ENCODE results near the gene TRMT44.

TRMT44 gene

GRCh38 chr4:8514391-8514790, 73.8 kb downstream of the TRMT44 start:
- Histone ChIP-seq H3K36me3 (ENCODE audit: control insufficient read depth in 4 of 4, insufficient read depth in 4 of 4, low read length in 3 of 4) (no peaks in the 10 kb centered on the region), H3K27me3 (replicated peaks in 2 of 5; ENCODE audit: control insufficient read depth in 4 of 5, insufficient read depth in 5 of 5, low read length in 4 of 5) (peaks cover 0 to 5% (median 0%) of the 10 kb centered on the region in 5 experiments), H3K4me1 (ENCODE audit: control extremely low read depth in 1 of 4, control insufficient read depth in 4 of 4, insufficient read depth in 4 of 4, low read length in 3 of 4) (no peaks in the 10 kb centered on the region), H3K9me3 (ENCODE audit: control extremely low read depth in 1 of 5, control insufficient read depth in 4 of 5, insufficient read depth in 2 of 5, low read depth in 1 of 5, low read length in 4 of 5) (no peaks in the 10 kb centered on the region), H3K4me3 (ENCODE audit: control insufficient read depth in 1 of 7, extremely low read depth in 1 of 7, insufficient read depth in 4 of 7, low read depth in 2 of 7, low read length in 6 of 7) (no peak overlapping the region), H3K27ac (ENCODE audit: insufficient read depth in 1 of 2, low read depth in 1 of 2, low read length in 2 of 2, poor library complexity in 1 of 2, severe bottlenecking in 2 of 2) (no peak overlapping the region)
- ChIA-PET POLR2A (no interaction called here), CTCF (no interaction called here)
- 91% methylated on average over 10 of the region's 10 CpGs for WGBS (ENCODE audit: insufficient coverage)
- DNase-seq, result no peak

GRCh38 chr4:8515316-8516060, 74.9 kb downstream of the TRMT44 start:
- DNase-seq, result no peak
- H3K4me3 ChIP-seq (ENCODE audit: control insufficient read depth in 1 of 7, extremely low read depth in 1 of 7, insufficient read depth in 4 of 7, low read depth in 2 of 7, low read length in 6 of 7), result no peak overlapping the region
- 85% methylated on average over 16 of the region's 18 CpGs for WGBS (ENCODE audit: insufficient coverage)
- POLR2A ChIA-PET, result no interaction called here
- no peak overlapping the region for H3K27ac ChIP-seq (ENCODE audit: insufficient read depth in 1 of 2, low read depth in 1 of 2, low read length in 2 of 2, poor library complexity in 1 of 2, severe bottlenecking in 2 of 2)
- no peaks in the 10 kb centered on the region for H3K4me1 ChIP-seq (ENCODE audit: control extremely low read depth in 1 of 4, control insufficient read depth in 4 of 4, insufficient read depth in 4 of 4, low read length in 3 of 4)
- H3K9me3 ChIP-seq (ENCODE audit: control extremely low read depth in 1 of 5, control insufficient read depth in 4 of 5, insufficient read depth in 2 of 5, low read depth in 1 of 5, low read length in 4 of 5), result peaks cover 0 to 3% (median 0%) of the 10 kb centered on the region in 5 experiments
- H3K27me3 ChIP-seq (replicated peaks in 2 of 5; ENCODE audit: control insufficient read depth in 4 of 5, insufficient read depth in 5 of 5, low read length in 4 of 5), result peaks cover 0 to 6% (median 0%) of the 10 kb centered on the region in 5 experiments
- no peaks in the 10 kb centered on the region for H3K36me3 ChIP-seq (ENCODE audit: control insufficient read depth in 4 of 4, insufficient read depth in 4 of 4, low read length in 3 of 4)
- CTCF ChIA-PET, result no interaction called here

- peaks cover 0 to 6% (median 2%) of the 10 kb centered on the region in 5 experiments for H3K9me3 ChIP-seq (ENCODE audit: control extremely low read depth in 1 of 5, control insufficient read depth in 4 of 5, insufficient read depth in 2 of 5, low read depth in 1 of 5, low read length in 4 of 5)
- POLR2A ChIA-PET, result no interaction called here
- DNase-seq, result no peak
- no peak overlapping the region for H3K27ac ChIP-seq (ENCODE audit: insufficient read depth in 1 of 2, low read depth in 1 of 2, low read length in 2 of 2, poor library complexity in 1 of 2, severe bottlenecking in 2 of 2)
- CTCF ChIA-PET, result interaction anchor here (0.6 kb wide), 2 partner anchors 120 to 1988 kb away, joined by 4 to 6 read pairs; no protein-coding TSS in a partner anchor
- 87% methylated on average over 10 of the region's 14 CpGs for whole genome bisulfite sequencing (ENCODE audit: insufficient coverage)
- H3K4me1 ChIP-seq (ENCODE audit: control extremely low read depth in 1 of 4, control insufficient read depth in 4 of 4, insufficient read depth in 4 of 4, low read length in 3 of 4), result no peaks in the 10 kb centered on the region
- H3K27me3 ChIP-seq (replicated peaks in 2 of 5; ENCODE audit: control insufficient read depth in 4 of 5, insufficient read depth in 5 of 5, low read length in 4 of 5), result peaks cover 0 to 6% (median 0%) of the 10 kb centered on the region in 5 experiments
- no peaks in the 10 kb centered on the region for H3K36me3 ChIP-seq (ENCODE audit: control insufficient read depth in 4 of 4, insufficient read depth in 4 of 4, low read length in 3 of 4)
- H3K4me3 ChIP-seq (ENCODE audit: control insufficient read depth in 1 of 7, extremely low read depth in 1 of 7, insufficient read depth in 4 of 7, low read depth in 2 of 7, low read length in 6 of 7), result no peak overlapping the region
Measured at GRCh38 chr4:8516061-8516573, 75.5 kb downstream of the TRMT44 start.

GRCh38 chr4:8516996-8517550, 76.5 kb downstream of the TRMT44 start:
- CTCF ChIA-PET, result interaction anchor here (0.6 kb wide), 1 partner anchor 121 kb away, joined by 6 read pairs; no protein-coding TSS in a partner anchor
- H3K4me3 ChIP-seq (ENCODE audit: control insufficient read depth in 1 of 7, extremely low read depth in 1 of 7, insufficient read depth in 4 of 7, low read depth in 2 of 7, low read length in 6 of 7), result no peak overlapping the region
- peaks cover 0 to 14% (median 3%) of the 10 kb centered on the region in 5 experiments for H3K9me3 ChIP-seq (ENCODE audit: control extremely low read depth in 1 of 5, control insufficient read depth in 4 of 5, insufficient read depth in 2 of 5, low read depth in 1 of 5, low read length in 4 of 5)
- no peaks in the 10 kb centered on the region for H3K36me3 ChIP-seq (ENCODE audit: control insufficient read depth in 4 of 4, insufficient read depth in 4 of 4, low read length in 3 of 4)
- H3K27ac ChIP-seq (ENCODE audit: insufficient read depth in 1 of 2, low read depth in 1 of 2, low read length in 2 of 2, poor library complexity in 1 of 2, severe bottlenecking in 2 of 2), result no peak overlapping the region
- no peaks in the 10 kb centered on the region for H3K4me1 ChIP-seq (ENCODE audit: control extremely low read depth in 1 of 4, control insufficient read depth in 4 of 4, insufficient read depth in 4 of 4, low read length in 3 of 4)
- 73% methylated on average over 5 of the region's 5 CpGs for WGBS (ENCODE audit: insufficient coverage)
- peaks cover 0 to 6% (median 0%) of the 10 kb centered on the region in 5 experiments for H3K27me3 ChIP-seq (replicated peaks in 2 of 5; ENCODE audit: control insufficient read depth in 4 of 5, insufficient read depth in 5 of 5, low read length in 4 of 5)
- DNase-seq, result no peak
- POLR2A ChIA-PET, result interaction anchor here (0.6 kb wide), 1 partner anchor 10 kb away, joined by 3 read pairs; no protein-coding TSS in a partner anchor

DNA sequence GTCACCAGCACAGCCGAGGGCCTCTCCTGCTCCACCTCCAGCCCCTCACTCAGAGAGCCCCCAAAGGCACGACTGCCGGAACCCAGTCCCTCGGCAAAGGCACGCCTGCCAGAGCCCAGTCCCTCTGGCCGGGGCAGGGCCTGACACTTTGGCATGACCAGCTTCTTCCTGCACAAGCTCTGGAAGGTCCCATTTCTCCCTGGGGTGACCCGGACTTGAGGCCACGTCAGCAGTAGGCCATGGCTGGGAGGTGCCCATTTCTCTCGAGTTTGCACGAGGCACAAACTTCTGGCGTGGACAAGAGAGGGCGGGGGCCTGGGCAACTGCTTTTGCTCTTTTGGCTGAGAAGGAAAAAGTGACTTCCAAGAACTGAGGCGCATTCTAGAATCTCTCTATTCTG, 77.4 kb downstream of the TRMT44 start:
- H3K4me3 ChIP-seq (ENCODE audit: control insufficient read depth in 1 of 7, extremely low read depth in 1 of 7, insufficient read depth in 4 of 7, low read depth in 2 of 7, low read length in 6 of 7), result no peak overlapping the region
- H3K36me3 ChIP-seq (ENCODE audit: control insufficient read depth in 4 of 4, insufficient read depth in 4 of 4, low read length in 3 of 4), result no peaks in the 10 kb centered on the region
- H3K27ac ChIP-seq (ENCODE audit: insufficient read depth in 1 of 2, low read depth in 1 of 2, low read length in 2 of 2, poor library complexity in 1 of 2, severe bottlenecking in 2 of 2), result no peak overlapping the region
- POLR2A ChIA-PET, result no interaction called here
- no peaks in the 10 kb centered on the region for H3K4me1 ChIP-seq (ENCODE audit: control extremely low read depth in 1 of 4, control insufficient read depth in 4 of 4, insufficient read depth in 4 of 4, low read length in 3 of 4)
- CTCF ChIA-PET, result interaction anchor here (0.6 kb wide), 1 partner anchor 31 kb away, joined by 3 read pairs; no protein-coding TSS in a partner anchor
- WGBS (ENCODE audit: insufficient coverage), result 93% methylated on average over 12 of the region's 13 CpGs
- peaks cover 0 to 15% (median 3%) of the 10 kb centered on the region in 5 experiments for H3K9me3 ChIP-seq (ENCODE audit: control extremely low read depth in 1 of 5, control insufficient read depth in 4 of 5, insufficient read depth in 2 of 5, low read depth in 1 of 5, low read length in 4 of 5)
- peaks cover 0 to 6% (median 0%) of the 10 kb centered on the region in 5 experiments for H3K27me3 ChIP-seq (replicated peaks in 2 of 5; ENCODE audit: control insufficient read depth in 4 of 5, insufficient read depth in 5 of 5, low read length in 4 of 5)
- DNase-seq, result no peak

- no peak overlapping the region for H3K4me3 ChIP-seq (ENCODE audit: control insufficient read depth in 1 of 7, extremely low read depth in 1 of 7, insufficient read depth in 4 of 7, low read depth in 2 of 7, low read length in 6 of 7)
- ChIA-PET POLR2A (no interaction called here), CTCF (no interaction called here)
- H3K27me3 ChIP-seq (replicated peaks in 2 of 5; ENCODE audit: control insufficient read depth in 4 of 5, insufficient read depth in 5 of 5, low read length in 4 of 5), result peaks cover 0 to 8% (median 0%) of the 10 kb centered on the region in 5 experiments
- 92% methylated on average over 20 of the region's 24 CpGs for WGBS (ENCODE audit: insufficient coverage)
- no peak overlapping the region for H3K27ac ChIP-seq (ENCODE audit: insufficient read depth in 1 of 2, low read depth in 1 of 2, low read length in 2 of 2, poor library complexity in 1 of 2, severe bottlenecking in 2 of 2)
- no peak for DNase-seq
- H3K9me3 ChIP-seq (ENCODE audit: control extremely low read depth in 1 of 5, control insufficient read depth in 4 of 5, insufficient read depth in 2 of 5, low read depth in 1 of 5, low read length in 4 of 5), result peaks cover 0 to 15% (median 3%) of the 10 kb centered on the region in 5 experiments
- H3K4me1 ChIP-seq (ENCODE audit: control extremely low read depth in 1 of 4, control insufficient read depth in 4 of 4, insufficient read depth in 4 of 4, low read length in 3 of 4), result no peaks in the 10 kb centered on the region
- no peaks in the 10 kb centered on the region for H3K36me3 ChIP-seq (ENCODE audit: control insufficient read depth in 4 of 4, insufficient read depth in 4 of 4, low read length in 3 of 4)
Measured at GRCh38 chr4:8522160-8523120, 81.9 kb downstream of the TRMT44 start.
